Astrocyte (in vitro differentiated cells and primary cell): ENCODE data around the gene OPA3. TPM values are rescaled to one million over a fixed set of nuclear protein-coding genes. Genes with fewer than 3 reads are reported as not detected.
"Not testable (repeated sequence)": the region's sequence is repeated elsewhere in the genome, so short reads cannot be mapped to it uniquely, and the experiment has no call there.

Experiments
- DNase-seq: peaks from one replicate; pipeline ENCODE4 v3.0.0-alpha.2; 2010; ENCODE audit warnings: low read depth
- FAIRE-seq: peaks from 2 replicates; lab custom pipeline; 2011; peaks lifted over from hg19 to GRCh38; lab: Jason Lieb, UNC
- H2AFZ ChIP-seq: 2 replicates; pipeline ENCODE4 v1.6.0; 2012; ENCODE audit warnings: low read depth, low read length, inconsistent platforms
- H3K27ac ChIP-seq: 2 replicates; pipeline ENCODE4 v1.5.1; 2011; ENCODE audit warnings: low read depth, low read length, inconsistent platforms
- H3K27me3 ChIP-seq: 2 replicates; pipeline ENCODE4 v1.6.0; 2011; ENCODE audit warnings: low read length, inconsistent platforms; ENCODE audit not compliant: insufficient read depth
- H3K36me3 ChIP-seq: 2 replicates; pipeline ENCODE4 v1.5.1; 2011; ENCODE audit warnings: low read length, inconsistent platforms; ENCODE audit not compliant: insufficient read depth
- H3K4me1 ChIP-seq: 2 replicates; pipeline ENCODE4 v1.5.1; 2011; ENCODE audit warnings: low read length, inconsistent platforms; ENCODE audit not compliant: insufficient read depth
- H3K4me2 ChIP-seq: 2 replicates; pipeline ENCODE4 v1.6.0; 2012; ENCODE audit warnings: low read length, inconsistent platforms
- H3K4me3 ChIP-seq: 2 replicates; pipeline ENCODE4 v1.5.1; 2011; ENCODE audit warnings: low read depth, mild to moderate bottlenecking, low read length, inconsistent platforms; ENCODE audit not compliant: insufficient read depth
- H3K79me2 ChIP-seq: 2 replicates; pipeline ENCODE4 v1.6.0; 2012; ENCODE audit warnings: mild to moderate bottlenecking, low read length, inconsistent platforms; ENCODE audit not compliant: insufficient read depth
- H3K9ac ChIP-seq: 2 replicates; pipeline ENCODE4 v1.6.0; 2012; ENCODE audit warnings: mild to moderate bottlenecking, low read length, inconsistent platforms
- H3K9me3 ChIP-seq: 2 replicates; pipeline ENCODE4 v1.5.1; 2012; ENCODE audit warnings: low read depth, mild to moderate bottlenecking, low read length, inconsistent platforms; ENCODE audit not compliant: insufficient read depth
- H4K20me1 ChIP-seq: 2 replicates; pipeline ENCODE4 v1.6.0; 2012; ENCODE audit warnings: low read length, inconsistent platforms; ENCODE audit not compliant: insufficient read depth
- H3K27ac Mint-ChIP-seq: one replicate; pipeline ENCODE4 v1.8.0; 2021; ENCODE audit warnings: mild to moderate bottlenecking, mixed read lengths; ENCODE audit not compliant: unreplicated experiment
- H3K27me3 Mint-ChIP-seq: one replicate; pipeline ENCODE4 v1.8.0; 2021; ENCODE audit warnings: low read depth, mixed read lengths; ENCODE audit not compliant: unreplicated experiment
- H3K36me3 Mint-ChIP-seq: one replicate; pipeline ENCODE4 v1.8.0; 2021; ENCODE audit warnings: low read depth, mixed read lengths; ENCODE audit not compliant: unreplicated experiment
- H3K4me1 Mint-ChIP-seq: one replicate; pipeline ENCODE4 v1.8.0; 2021; ENCODE audit warnings: low read depth, mixed read lengths; ENCODE audit not compliant: unreplicated experiment
- H3K4me3 Mint-ChIP-seq: one replicate; pipeline ENCODE4 v1.8.0; 2021; ENCODE audit warnings: mild to moderate bottlenecking, moderate library complexity, mixed read lengths; ENCODE audit not compliant: unreplicated experiment
- H3K9me3 Mint-ChIP-seq: one replicate; pipeline ENCODE4 v1.8.0; 2021; ENCODE audit warnings: mild to moderate bottlenecking, mixed read lengths; ENCODE audit not compliant: unreplicated experiment
- EZH2 ChIP-seq: IDR thresholded peaks from 2 replicates; pipeline ENCODE4 v1.6.1; 2012; ENCODE audit warnings: mild to moderate bottlenecking, low read length, inconsistent platforms; ENCODE audit not compliant: insufficient read depth
- total RNA-seq: library from RNA; stranded (reverse); gene quantifications from 2 replicates; pipeline ENCODE4 v1.2.1, GENCODE V29; 2021
- TF ChIP-seq, protein P1 (sequence below): IDR thresholded peaks from 2 replicates; pipeline ENCODE4 v1.5.1; 2011; ENCODE audit warnings: low read depth, mild to moderate bottlenecking, inconsistent platforms, low read length, moderate library complexity; ENCODE audit not compliant: insufficient read depth

OPA3 gene
- total RNA-seq, 1 donor from 2014 or later = 12.8 TPM

DNA sequence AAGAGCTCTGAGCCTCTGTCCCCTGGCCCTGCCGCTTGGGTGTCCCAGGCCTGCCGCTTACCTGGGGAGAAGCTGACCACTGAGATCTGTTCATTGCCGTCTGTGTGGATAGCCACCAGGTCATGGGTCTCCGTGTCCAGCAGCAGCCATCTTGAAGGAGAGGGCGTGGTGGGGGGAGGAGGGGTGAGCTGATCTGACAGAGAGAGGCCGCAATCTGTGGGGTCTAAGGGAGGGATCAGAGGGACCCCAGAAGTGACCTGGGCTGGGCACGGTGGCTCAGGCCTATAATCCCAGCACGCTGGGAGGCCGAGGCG is 32.1 kb upstream of the OPA3 start:
- Mint-ChIP-seq H3K27ac (peak overlapping the region; percentile 41), H3K4me1 (peaks cover 10% of the 10 kb centered on the region), H3K36me3 (peaks cover 22% of the 10 kb centered on the region), H3K9me3 (no peaks in the 10 kb centered on the region), H3K4me3 (no peak overlapping the region), H3K27me3 (no peaks in the 10 kb centered on the region)
- Histone ChIP-seq H3K27ac (peak overlapping the region; percentile 75), H2AFZ (peak overlapping the region; percentile 56), H3K4me1 (peaks cover 20% of the 10 kb centered on the region), H3K79me2 (no peaks in the 10 kb centered on the region), H3K4me2 (peak overlapping the region; percentile 58), H3K36me3 (peaks cover 10% of the 10 kb centered on the region), H3K4me3 (no peak overlapping the region), H3K9me3 (peaks cover 3% of the 10 kb centered on the region), H4K20me1 (no peaks in the 10 kb centered on the region), H3K27me3 (no peaks in the 10 kb centered on the region), H3K9ac (peak overlapping the region; percentile 62)
- TF ChIP-seq, protein P1, sequence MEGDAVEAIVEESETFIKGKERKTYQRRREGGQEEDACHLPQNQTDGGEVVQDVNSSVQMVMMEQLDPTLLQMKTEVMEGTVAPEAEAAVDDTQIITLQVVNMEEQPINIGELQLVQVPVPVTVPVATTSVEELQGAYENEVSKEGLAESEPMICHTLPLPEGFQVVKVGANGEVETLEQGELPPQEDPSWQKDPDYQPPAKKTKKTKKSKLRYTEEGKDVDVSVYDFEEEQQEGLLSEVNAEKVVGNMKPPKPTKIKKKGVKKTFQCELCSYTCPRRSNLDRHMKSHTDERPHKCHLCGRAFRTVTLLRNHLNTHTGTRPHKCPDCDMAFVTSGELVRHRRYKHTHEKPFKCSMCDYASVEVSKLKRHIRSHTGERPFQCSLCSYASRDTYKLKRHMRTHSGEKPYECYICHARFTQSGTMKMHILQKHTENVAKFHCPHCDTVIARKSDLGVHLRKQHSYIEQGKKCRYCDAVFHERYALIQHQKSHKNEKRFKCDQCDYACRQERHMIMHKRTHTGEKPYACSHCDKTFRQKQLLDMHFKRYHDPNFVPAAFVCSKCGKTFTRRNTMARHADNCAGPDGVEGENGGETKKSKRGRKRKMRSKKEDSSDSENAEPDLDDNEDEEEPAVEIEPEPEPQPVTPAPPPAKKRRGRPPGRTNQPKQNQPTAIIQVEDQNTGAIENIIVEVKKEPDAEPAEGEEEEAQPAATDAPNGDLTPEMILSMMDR = no peak
- TF ChIP-seq EZH2 = no peak
- DNase-seq (no peak), FAIRE-seq (no peak)

- peaks cover 10% of the 10 kb centered on the region for H3K4me1 Mint-ChIP-seq
- TF ChIP-seq, protein P1 = no peak
- peak overlapping the region; percentile 62 for H3K9ac ChIP-seq
- H3K9me3 Mint-ChIP-seq = no peaks in the 10 kb centered on the region
- peaks cover 3% of the 10 kb centered on the region for H3K9me3 ChIP-seq
- peak overlapping the region; percentile 85 for H3K27ac Mint-ChIP-seq
- H3K4me3 ChIP-seq = no peak overlapping the region
- no peaks in the 10 kb centered on the region for H3K27me3 ChIP-seq
- DNase-seq (peak; percentile 62), FAIRE-seq (no peak)
- H2AFZ ChIP-seq = peak overlapping the region; percentile 58
- peaks cover 20% of the 10 kb centered on the region for H3K4me1 ChIP-seq
- peak overlapping the region; percentile 74 for H3K4me3 Mint-ChIP-seq
- H3K27ac ChIP-seq = peak overlapping the region; percentile 75
- H3K4me2 ChIP-seq = peak overlapping the region; percentile 63
- H3K36me3 ChIP-seq = peaks cover 10% of the 10 kb centered on the region
- H4K20me1 ChIP-seq = no peaks in the 10 kb centered on the region
- H3K79me2 ChIP-seq = no peaks in the 10 kb centered on the region
- H3K27me3 Mint-ChIP-seq = no peaks in the 10 kb centered on the region
- peaks cover 22% of the 10 kb centered on the region for H3K36me3 Mint-ChIP-seq
Measured at GRCh38 chr19:45615795-45616703, 31.4 kb upstream of the OPA3 start.

GRCh38 chr19:45615056-45615455 is 30.5 kb upstream of the OPA3 start:
- H3K9me3 ChIP-seq, H2AFZ ChIP-seq, H3K9me3 Mint-ChIP-seq, H3K79me2 ChIP-seq, H3K4me3 Mint-ChIP-seq, FAIRE-seq, H3K36me3 ChIP-seq, H3K27me3 Mint-ChIP-seq, H3K9ac ChIP-seq, DNase-seq, H3K27me3 ChIP-seq, H3K27ac Mint-ChIP-seq, H3K4me2 ChIP-seq, H3K4me1 Mint-ChIP-seq, H4K20me1 ChIP-seq, H3K4me3 ChIP-seq: not testable (repeated sequence)
- peak overlapping the region; percentile 84 for H3K27ac ChIP-seq
- peaks cover 24% of the 10 kb centered on the region for H3K36me3 Mint-ChIP-seq
- peaks cover 20% of the 10 kb centered on the region for H3K4me1 ChIP-seq
